ENCODE data around the gene TYW5.

TYW5 gene

GRCh38 chr2:199977984-199978415 lies 22.7 kb upstream of the TYW5 start:
- intact Hi-C loops (cut with DNase I): no loop called here
- no peak for DNase-seq

GRCh38 chr2:199975273-199975895 lies 20.1 kb upstream of the TYW5 start:
- DNase-seq: no peak
- intact Hi-C loops (cut with DNase I): no loop called here

GRCh38 chr2:199973703-199974102 lies 18.4 kb upstream of the TYW5 start:
- intact Hi-C loops (cut with DNase I): loop anchor here (5.0 kb wide), 1 partner anchor 734 kb away; no protein-coding TSS in a partner anchor
- no peak for DNase-seq

- DNase-seq: no peak
- intact Hi-C loops (cut with DNase I): loop anchor here (5.0 kb wide), 1 partner anchor 735 kb away; no protein-coding TSS in a partner anchor
These were observed 16.9 kb upstream of the TYW5 start for GRCh38 chr2:199972088-199972626.

GRCh38 chr2:199968126-199968525 lies 12.8 kb upstream of the TYW5 start:
- no peak for DNase-seq
- intact Hi-C loops (cut with DNase I): no loop called here

GRCh38 chr2:199966976-199967375 lies 11.7 kb upstream of the TYW5 start:
- intact Hi-C loops (cut with DNase I): no loop called here
- no peak for DNase-seq

- intact Hi-C loops (cut with DNase I): no loop called here
- no peak for DNase-seq
These were observed 11.1 kb upstream of the TYW5 start for GRCh38 chr2:199966405-199966804.

- DNase-seq: no peak
- intact Hi-C loops (cut with DNase I): no loop called here
These were observed 6.9 kb upstream of the TYW5 start for GRCh38 chr2:199962203-199962602.

- intact Hi-C loops (cut with DNase I): no loop called here
- DNase-seq: no peak
These were observed 2.7 kb upstream of the TYW5 start for GRCh38 chr2:199958014-199958413.

GRCh38 chr2:199956062-199956380 lies 730 bp upstream of the TYW5 start:
- no peak for DNase-seq
- intact Hi-C loops (cut with DNase I): no loop called here

- intact Hi-C loops (cut with DNase I): loop anchor here (2.0 kb wide), 1 partner anchor 44 kb away; the partner anchor contains the start of gene C2orf69
- DNase-seq: no peak
These were observed 318 bp downstream of the TYW5 start for GRCh38 chr2:199955007-199955338.

- intact Hi-C loops (cut with DNase I): no loop called here
- no peak for DNase-seq
These were observed 4.3 kb downstream of the TYW5 start for GRCh38 chr2:199951023-199951422.

GRCh38 chr2:199950396-199950795 lies 4.9 kb downstream of the TYW5 start:
- intact Hi-C loops (cut with DNase I): no loop called here
- DNase-seq: no peak

- intact Hi-C loops (cut with DNase I): loop anchor here (10.0 kb wide), 1 partner anchor 242 kb away; no protein-coding TSS in a partner anchor
- DNase-seq: no peak
These were observed 8.5 kb downstream of the TYW5 start for GRCh38 chr2:199946836-199947235.

GRCh38 chr2:199946196-199946595 lies 9.1 kb downstream of the TYW5 start:
- intact Hi-C loops (cut with DNase I): loop anchor here (10.0 kb wide), 1 partner anchor 241 kb away; no protein-coding TSS in a partner anchor
- no peak for DNase-seq

- intact Hi-C loops (cut with DNase I): loop anchor here (10.0 kb wide), 1 partner anchor 239 kb away; no protein-coding TSS in a partner anchor
- DNase-seq: no peak
These were observed 11.9 kb downstream of the TYW5 start for GRCh38 chr2:199943373-199943772.

- DNase-seq: peak in 1 of 10 donors; percentile 12
These were observed 14.9 kb downstream of the TYW5 start for GRCh38 chr2:199940373-199940772.

GRCh38 chr2:199936554-199936953 lies 18.7 kb downstream of the TYW5 start:
- DNase-seq: no peak
- intact Hi-C loops (cut with DNase I): no loop called here

More at GRCh38 chr2:199940373-199940772, 14.9 kb downstream of the TYW5 start:
- intact Hi-C loops (cut with DNase I): loop anchor here (10.0 kb wide), 1 partner anchor 236 kb away; no protein-coding TSS in a partner anchor

GRCh38 chr2:199933466-199933865 lies 21.8 kb downstream of the TYW5 start:
- intact Hi-C loops (cut with DNase I): loop anchor here (2.0 kb wide), 1 partner anchor 23 kb away; the partner anchor contains the start of gene C2orf69
- no peak for DNase-seq

GRCh38 chr2:199932312-199932855 lies 22.9 kb downstream of the TYW5 start:
- intact Hi-C loops (cut with DNase I): loop anchor here (2.0 kb wide), 1 partner anchor 22 kb away; the partner anchor contains the start of gene C2orf69
- DNase-seq: peak; percentile 43 to 96 (median 79)

GRCh38 chr2:199929262-199929661 lies 26.0 kb downstream of the TYW5 start:
- intact Hi-C loops (cut with DNase I): loop anchor here (10.0 kb wide), 1 partner anchor 74 kb away; the partner anchor contains the start of gene FTCDNL1
- DNase-seq: no peak

- intact Hi-C loops (cut with DNase I): loop anchor here (10.0 kb wide), 1 partner anchor 74 kb away; the partner anchor contains the start of gene FTCDNL1
- DNase-seq: no peak
These were observed 26.7 kb downstream of the TYW5 start for GRCh38 chr2:199928626-199929025.

Data from posterior cingulate gyrus (tissue), 11 donors.